Ovary (tissue), 3 donors: ENCODE data around the gene CHRNE.
"Not testable (repeated sequence)": the region's sequence is repeated elsewhere in the genome, so short reads cannot be mapped to it uniquely, and the experiment has no call there.

Experiments used
- CTCF ChIP-seq, 3 donors: fragments of 450-650 bp in 2 of 3; fragments of 200-600 bp in 1 of 3; IDR thresholded peaks; one replicate each; pipeline versions ENCODE4 v1.5.1 to v1.8.0; 2016 to 2022; ENCODE audit warnings: antibody characterized with exemption in 3 of 3, mild to moderate bottlenecking in 1 of 3
- EP300 ChIP-seq: sonication (generic); formaldehyde crosslinking; IDR thresholded peaks from one replicate; pipeline ENCODE4 v1.6.1; 2017; ENCODE audit warnings: antibody characterized with exemption
- POLR2A ChIP-seq: fragments of 450-650 bp; IDR thresholded peaks from one replicate; pipeline ENCODE4 v1.6.1; 2017; ENCODE audit warnings: antibody characterized with exemption, mild to moderate bottlenecking, moderate library complexity
- donor health status: DM: no; HTN: no; CAD: no.

- not testable (repeated sequence) for TF ChIP-seq CTCF (IDR thresholded peaks at IDR 0.05); EP300; POLR2A
Observed at GRCh38 chr17:4869058-4869998, 33.6 kb downstream of the CHRNE start.
